ENCODE data around the gene NOS1AP.
A peak's percentile ranks its signal among the peaks of the same experiment; 100 is the strongest.

The NOS1AP gene

DNA sequence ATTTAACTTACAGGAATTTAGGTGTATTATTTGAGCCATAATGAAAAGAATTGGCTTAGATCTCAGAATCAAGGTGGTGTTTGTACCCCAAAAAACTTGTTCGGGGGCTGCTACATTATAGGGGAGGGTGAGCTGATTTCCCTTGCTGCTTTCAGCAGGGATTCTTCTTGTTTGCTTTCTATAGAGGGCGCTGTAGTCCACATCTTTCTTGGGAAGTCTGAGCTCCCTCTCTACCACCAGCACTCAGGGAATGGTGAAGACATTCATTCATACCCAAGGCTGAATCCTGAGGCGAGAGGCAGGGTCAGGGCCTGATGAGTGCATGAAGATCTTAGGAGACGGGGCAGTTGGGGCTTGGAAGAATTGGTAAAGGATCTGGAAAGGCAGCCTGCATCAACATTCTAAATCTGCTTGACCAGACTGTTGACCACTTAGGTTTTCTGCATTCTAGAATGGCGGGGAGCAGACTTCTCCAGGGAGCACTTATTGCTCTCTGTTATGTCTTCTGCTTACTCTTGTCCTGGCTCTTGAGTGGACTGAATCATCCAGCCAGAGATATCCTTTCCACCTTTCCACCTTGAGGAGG is 288.3 kb downstream of the NOS1AP start:
- in situ Hi-C loops (cut with HindIII; ENCODE audit: low sequenced_read_pairs) = no loop called here
- no peak for DNase-seq (ENCODE audit: low read depth)
- TF ChIP-seq CTCF (IDR thresholded peaks at IDR 0.05; ENCODE audit: low read depth, low read length, missing control alignments) = peak; percentile 29
- H3K4me3 ChIP-seq (ENCODE audit: low read depth, low read length) = no peak overlapping the region

DNA sequence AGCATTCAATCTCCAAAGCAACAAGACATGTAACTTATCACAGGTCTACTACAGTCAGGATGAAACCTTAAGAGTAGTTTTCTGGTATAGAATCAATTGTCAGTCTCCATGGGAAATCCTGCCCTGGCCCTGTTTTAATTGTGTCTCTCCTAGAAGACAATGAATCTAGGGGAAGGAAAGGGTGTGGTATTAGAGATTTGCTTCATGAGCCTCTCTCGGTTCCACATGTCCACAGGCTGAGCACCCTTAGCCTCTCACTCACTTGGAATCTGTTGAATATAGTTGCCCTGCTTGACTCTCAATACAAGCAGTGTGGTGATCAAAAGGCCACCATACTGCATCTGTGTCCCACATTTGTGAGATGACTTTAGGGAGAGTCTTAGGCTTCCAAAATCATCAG is 289.4 kb downstream of the NOS1AP start:
- H3K4me3 ChIP-seq (ENCODE audit: low read depth, low read length) = no peak overlapping the region
- TF ChIP-seq CTCF (IDR thresholded peaks at IDR 0.05; ENCODE audit: low read depth, low read length, missing control alignments) = no peak
- no peak for DNase-seq (ENCODE audit: low read depth)
- in situ Hi-C loops (cut with HindIII; ENCODE audit: low sequenced_read_pairs) = no loop called here

DNA sequence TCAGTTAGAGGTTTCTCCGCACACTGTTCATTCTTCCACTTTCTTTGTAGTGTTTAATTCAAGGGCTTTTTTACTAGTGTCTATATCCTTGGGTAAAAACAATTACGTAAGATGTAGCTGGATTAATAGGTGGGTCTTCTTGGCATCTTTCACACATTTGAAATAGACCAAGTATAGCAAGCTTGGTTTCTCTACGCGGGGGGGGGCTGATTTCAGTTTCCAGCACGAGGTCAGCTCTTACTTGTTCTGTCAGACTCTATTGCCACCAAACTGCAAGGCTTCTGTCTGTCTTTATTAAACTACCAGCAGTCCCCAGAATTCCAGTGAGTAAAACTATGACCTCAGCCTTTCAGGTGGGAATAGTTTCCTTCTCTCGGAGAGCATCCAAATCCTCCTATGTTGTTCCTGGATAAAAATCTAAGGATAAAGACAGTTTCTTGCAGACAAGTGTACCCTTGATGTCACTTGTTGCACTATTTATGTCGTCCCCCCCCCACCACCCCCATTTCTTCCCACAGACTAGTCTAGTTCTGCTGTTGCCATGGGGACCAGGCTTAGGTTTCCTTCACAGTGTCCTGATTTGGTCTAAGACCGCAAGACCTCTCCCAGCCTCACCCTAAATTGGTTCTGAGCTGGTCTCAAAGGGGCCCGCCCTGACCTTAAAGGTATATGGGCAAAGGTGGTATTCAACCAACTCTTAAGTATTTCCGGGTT is 290.2 kb downstream of the NOS1AP start:
- no peak for TF ChIP-seq CTCF (IDR thresholded peaks at IDR 0.05; ENCODE audit: low read depth, low read length, missing control alignments)
- in situ Hi-C loops (cut with HindIII; ENCODE audit: low sequenced_read_pairs) = no loop called here
- DNase-seq (ENCODE audit: low read depth) = no peak
- no peak overlapping the region for H3K4me3 ChIP-seq (ENCODE audit: low read depth, low read length)

GRCh38 chr1:162360237-162360873 is 290.9 kb downstream of the NOS1AP start:
- no peak overlapping the region for H3K4me3 ChIP-seq (ENCODE audit: low read depth, low read length)
- TF ChIP-seq CTCF (IDR thresholded peaks at IDR 0.05; ENCODE audit: low read depth, low read length, missing control alignments) = no peak
- no peak for DNase-seq (ENCODE audit: low read depth)
- in situ Hi-C loops (cut with HindIII; ENCODE audit: low sequenced_read_pairs) = no loop called here

DNA sequence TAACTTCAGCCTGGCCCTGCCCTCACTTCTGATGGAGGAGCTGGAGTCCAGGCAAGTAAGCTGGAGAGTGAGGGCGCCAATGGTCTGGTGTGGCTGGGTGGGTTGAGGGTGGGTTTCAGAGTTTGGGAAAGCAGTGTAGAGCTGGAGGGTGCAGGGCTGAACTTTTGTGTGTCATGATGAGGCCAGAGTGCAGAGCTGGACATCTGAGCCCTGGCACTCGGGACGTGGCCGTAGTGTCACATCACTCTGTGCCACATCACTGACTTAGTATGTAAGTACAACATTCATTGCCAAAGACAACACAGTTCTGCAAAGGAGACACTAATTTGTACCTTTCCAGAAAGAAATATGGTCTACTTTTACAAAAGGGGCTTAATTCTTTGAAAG is 291.4 kb downstream of the NOS1AP start:
- no peak for TF ChIP-seq CTCF (IDR thresholded peaks at IDR 0.05; ENCODE audit: low read depth, low read length, missing control alignments)
- in situ Hi-C loops (cut with HindIII; ENCODE audit: low sequenced_read_pairs) = no loop called here
- H3K4me3 ChIP-seq (ENCODE audit: low read depth, low read length) = no peak overlapping the region
- no peak for DNase-seq (ENCODE audit: low read depth)

GRCh38 chr1:162361349-162361748 is 291.9 kb downstream of the NOS1AP start:
- no peak overlapping the region for H3K4me3 ChIP-seq (ENCODE audit: low read depth, low read length)
- DNase-seq (ENCODE audit: low read depth) = no peak
- TF ChIP-seq CTCF (IDR thresholded peaks at IDR 0.05; ENCODE audit: low read depth, low read length, missing control alignments) = no peak
- in situ Hi-C loops (cut with HindIII; ENCODE audit: low sequenced_read_pairs) = no loop called here

All from astrocyte of the cerebellum (primary cell).